DMS79 (cell line): Measurements from ENCODE around the gene NUP188.

ENCODE experiments used
- DNase-seq: peaks from one replicate; lab custom pipeline; 2025; lab: John Stamatoyannopoulos, UW

The NUP188 gene

DNA sequence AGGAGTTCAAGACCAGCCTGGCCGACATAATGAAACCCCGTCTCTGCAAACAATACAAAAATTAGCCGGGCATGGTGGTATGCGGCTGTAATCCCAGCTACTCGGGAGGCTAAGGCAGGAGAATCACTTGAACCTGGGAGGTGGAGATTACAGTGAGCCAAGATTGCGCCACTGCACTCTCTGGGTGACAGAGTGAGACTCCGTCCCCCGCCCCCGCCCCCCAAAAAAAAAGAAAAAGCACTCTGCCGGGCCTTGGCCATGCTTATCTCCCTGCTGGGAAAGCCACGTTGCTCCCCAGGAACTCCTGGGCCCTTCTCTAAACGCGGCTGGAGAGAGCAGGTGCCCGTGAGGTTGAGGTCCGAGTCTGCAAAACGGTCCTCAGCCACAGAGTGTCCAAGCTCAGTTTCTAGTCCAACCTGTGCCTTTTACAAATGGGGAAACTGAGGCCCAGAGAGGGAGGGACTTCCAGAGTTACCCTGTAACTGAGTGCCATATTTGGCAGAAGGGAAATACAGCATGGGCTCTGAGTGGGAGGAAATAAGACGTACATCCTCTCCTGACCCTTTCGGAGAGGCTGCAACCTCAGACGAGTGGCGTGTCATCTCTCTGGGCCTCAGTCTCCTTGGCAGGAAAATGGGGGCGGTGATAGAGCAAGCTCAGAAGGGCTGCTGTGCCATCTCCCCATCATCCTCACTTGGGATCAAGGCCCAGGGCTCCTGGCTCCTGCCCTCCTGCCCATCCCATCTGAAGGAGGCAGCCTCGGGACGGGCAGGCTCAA is 33.3 kb upstream of the NUP188 start:
- no peak for DNase-seq

DNA sequence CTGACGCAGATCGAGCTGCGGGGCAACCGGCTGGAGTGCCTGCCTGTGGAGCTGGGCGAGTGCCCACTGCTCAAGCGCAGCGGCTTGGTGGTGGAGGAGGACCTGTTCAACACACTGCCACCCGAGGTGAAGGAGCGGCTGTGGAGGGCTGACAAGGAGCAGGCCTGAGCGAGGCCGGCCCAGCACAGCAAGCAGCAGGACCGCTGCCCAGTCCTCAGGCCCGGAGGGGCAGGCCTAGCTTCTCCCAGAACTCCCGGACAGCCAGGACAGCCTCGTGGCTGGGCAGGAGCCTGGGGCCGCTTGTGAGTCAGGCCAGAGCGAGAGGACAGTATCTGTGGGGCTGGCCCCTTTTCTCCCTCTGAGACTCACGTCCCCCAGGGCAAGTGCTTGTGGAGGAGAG is 31.3 kb upstream of the NUP188 start:
- DNase-seq = no peak

DNA sequence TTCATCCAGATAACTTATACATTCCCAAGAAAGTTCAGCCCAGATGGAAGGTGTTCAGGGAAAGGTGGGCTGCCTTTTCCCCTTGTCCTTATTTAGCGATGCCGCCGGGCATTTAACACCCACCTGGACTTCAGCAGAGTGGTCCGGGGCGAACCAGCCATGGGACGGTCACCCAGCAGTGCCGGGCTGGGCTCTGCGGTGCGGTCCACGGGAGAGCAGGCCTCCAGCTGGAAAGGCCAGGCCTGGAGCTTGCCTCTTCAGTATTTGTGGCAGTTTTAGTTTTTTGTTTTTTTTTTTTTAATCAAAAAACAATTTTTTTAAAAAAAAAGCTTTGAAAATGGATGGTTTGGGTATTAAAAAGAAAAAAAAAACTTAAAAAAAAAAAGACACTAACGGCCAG is 30.8 kb upstream of the NUP188 start:
- DNase-seq = no peak

DNA sequence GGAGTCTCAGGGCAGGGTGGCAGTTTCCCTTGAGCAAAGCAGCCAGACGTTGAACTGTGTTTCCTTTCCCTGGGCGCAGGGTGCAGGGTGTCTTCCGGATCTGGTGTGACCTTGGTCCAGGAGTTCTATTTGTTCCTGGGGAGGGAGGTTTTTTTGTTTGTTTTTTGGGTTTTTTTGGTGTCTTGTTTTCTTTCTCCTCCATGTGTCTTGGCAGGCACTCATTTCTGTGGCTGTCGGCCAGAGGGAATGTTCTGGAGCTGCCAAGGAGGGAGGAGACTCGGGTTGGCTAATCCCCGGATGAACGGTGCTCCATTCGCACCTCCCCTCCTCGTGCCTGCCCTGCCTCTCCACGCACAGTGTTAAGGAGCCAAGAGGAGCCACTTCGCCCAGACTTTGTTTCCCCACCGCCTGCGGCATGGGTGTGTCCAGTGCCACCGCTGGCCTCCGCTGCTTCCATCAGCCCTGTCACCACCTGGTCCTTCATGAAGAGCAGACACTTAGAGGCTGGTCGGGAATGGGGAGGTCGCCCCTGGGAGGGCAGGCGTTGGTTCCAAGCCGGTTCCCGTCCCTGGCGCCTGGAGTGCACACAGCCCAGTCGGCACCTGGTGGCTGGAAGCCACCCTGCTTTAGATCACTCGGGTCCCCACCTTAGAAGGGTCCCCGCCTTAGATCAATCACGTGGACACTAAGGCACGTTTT is 30.2 kb upstream of the NUP188 start:
- no peak for DNase-seq

DNA sequence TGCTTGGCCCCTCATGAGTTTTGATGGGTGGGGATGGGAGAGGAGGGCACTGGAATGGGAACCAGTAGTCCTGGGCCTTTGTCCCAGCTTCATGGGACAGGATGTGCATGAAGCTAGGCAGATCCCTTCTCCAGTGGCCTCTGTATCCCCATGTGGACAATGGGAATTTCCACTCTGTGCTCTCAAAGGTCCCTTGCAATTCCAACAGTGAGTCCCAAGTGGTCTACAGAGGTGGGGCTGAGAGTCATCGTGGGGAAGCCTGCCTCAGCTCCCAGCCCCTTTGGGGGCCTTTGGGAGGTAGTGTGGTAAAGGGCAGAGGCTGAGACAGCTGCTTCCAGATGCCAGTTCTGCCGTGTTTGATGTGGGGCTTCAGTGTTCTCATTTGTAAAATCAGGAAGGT is 28.6 kb upstream of the NUP188 start:
- no peak for DNase-seq

DNA sequence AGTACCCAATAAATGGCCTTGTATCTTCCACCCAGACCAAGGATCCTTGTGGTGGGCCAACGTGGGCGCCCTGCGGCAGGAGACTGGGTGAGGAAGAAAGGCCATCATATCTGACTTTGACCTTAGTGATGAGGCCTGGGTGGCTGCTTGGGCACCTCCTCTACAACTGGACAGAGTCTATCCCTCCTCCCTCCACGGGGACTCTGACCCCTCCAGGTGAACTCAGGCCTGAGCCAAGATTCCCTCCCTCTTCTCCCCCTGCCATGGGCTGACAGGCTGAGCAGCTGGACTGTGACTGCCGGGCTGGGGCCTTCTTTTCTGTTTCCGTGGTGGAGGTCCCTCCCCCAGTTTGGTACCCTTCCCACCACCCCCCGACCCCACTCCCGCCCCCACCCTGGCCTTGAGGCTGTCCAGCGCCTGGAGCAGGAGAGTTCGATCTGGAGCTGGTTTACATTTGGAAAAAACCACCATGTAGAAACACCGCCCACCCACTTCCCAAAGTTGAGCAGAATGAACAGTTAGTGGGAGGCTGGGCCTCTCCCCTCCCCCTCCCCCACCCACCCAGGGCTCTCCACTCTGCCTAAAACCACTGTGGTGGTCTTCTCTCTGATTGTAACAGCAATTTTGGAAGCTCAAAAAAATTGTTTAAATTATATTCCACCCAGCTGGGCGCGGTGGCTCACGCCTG is 28.0 kb upstream of the NUP188 start:
- no peak for DNase-seq

DNA sequence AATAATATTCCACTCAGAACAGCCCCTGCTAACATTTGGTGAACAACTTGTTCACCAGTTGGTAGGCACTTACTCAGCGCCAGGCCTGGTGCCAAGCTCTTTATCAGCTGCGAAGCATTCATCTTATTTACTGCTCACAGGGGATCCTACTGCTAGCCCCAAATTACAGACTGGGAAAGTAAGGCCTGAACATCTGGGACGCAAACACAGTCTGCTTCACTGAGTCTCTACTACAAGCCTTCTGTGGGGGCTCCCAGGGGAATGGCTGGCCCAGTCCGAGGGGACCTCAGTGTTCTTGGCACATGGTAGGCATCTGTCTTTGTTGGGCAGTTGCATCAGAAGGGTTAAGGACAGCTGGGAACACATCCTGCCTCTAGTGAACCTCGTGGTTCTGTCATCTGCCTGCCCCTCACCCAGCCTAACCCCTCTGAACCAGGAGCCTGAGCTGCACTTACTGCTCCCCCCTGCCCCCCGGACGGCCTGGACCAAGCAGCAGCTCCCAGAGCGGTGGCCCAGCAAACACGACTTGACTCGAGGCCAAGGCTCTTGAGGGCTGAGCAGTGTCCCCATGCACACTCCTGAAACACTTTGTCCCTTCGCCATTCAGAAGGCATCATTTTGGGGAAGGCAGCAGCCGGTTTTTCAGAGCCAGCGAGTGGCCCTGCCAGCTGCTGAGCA is 27.0 kb upstream of the NUP188 start, which contains the start of gene PHYHD1:
PHYHD1 (plus strand) TSS at position 602 of the 678 bp plus-strand sequence. CDS start 1,342 bp downstream, outside the sequence.
- no peak for DNase-seq

DNA sequence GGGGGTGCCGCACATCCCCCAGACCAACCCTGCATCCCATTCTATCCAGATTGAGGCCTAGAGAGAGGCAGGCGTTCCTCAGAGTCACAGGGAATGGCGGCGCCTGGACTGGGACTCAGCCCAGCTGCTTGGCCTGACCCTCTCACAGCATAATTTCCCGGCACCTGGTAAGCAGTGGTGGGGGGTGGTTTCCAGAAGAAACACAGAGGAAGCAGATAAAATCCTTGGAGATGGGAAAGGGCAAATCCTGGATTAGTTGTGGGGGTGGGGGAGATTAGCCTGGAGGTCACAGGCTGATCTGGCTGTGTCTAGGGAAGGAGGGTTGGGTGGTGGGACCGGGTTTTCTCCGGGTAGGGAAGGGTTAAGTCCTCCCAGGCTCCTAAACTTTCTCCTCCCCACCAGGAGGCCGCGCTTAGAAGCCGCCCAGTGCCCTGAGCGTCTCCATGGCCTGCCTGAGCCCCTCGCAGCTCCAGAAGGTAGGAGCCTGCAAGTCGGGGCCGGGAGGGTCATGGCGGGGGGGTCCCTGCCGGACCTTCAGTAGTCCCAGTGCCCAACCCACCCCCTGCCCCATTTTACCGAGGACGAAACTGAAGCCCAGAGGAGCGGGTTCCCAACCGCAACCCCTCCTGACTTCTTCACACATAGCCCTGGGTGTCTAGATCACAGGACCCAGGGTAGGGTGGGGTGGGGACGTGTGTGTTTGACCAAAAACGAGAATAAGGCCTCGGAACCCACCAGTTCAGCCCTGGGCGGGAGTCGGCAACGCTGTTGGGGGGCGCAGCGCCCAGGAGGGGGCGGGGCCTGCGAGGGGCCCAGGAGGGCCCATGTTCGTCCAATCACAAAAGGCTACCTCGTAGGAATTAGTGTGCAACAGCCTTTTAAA is 25.4 kb upstream of the NUP188 start:
- no peak for DNase-seq

DNA sequence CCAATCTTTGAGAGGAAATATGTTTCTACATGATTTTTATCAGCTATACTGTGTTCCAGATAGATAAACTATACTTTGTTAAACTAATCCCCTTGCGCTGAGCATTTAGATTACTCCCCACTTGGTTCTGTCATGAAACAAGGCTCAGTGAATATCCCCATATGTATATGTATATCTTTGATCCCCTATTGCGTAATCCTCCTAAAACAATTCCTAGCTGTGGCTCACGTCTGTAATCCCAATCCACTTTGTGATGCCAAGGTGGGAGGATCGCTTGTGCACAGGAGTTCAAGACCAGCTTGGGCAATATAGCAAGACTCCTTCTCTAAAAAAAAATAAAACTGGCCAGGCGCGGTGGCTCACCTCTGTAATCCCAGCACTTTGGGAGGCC is 24.0 kb upstream of the NUP188 start:
- DNase-seq = no peak

DNA sequence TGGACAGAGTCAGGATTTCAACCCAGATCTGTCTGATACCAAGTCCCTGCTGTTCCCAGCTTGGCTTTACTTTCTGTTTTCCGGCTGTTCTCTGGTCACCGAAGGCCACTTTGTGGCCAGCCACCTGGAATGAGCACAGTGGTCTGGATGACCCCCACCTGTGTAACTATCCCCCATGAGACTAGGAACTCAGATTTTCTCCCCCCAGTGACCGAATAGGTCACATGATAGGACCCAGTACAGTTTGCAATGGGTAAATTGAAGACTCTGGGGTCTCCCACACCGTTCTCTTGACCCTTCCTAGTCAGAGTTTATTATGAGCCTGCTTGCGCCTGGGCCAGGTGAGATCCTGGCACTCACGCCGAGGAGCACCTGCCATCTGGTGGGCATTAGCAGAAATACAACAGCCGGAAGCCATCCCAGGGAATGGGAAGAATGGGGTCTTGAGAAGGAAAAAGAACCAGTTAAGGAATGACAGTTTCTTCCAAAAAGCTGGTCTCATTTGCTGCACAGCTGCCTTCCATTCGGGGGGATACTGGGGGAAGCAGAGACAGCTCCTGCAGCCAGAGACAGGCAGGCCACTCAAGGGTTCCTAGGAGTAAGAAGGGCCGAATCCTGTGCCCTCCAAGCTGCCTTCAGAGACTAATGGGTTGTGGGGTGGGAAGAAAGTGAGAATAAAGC is 19.6 kb upstream of the NUP188 start:
- peak; percentile 34 for DNase-seq

DNA sequence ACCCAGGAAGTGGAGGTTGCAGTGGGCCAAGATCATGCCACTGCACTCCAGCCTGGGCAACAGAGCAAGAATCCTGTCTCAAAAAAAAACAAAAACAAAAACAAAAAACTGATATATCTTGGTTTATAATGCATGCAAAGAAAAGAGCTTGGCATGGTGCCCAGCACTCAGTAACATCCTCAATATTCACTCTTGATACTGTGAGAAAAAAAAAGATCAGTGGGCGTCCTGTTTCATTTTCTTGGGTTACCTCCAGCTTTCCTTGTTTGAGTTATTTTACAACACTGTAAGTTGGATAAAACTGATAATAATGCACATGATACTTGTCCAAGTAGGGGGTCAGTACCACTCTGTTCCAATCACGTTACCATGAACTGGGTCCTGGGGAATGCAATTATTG is 18.9 kb upstream of the NUP188 start:
- DNase-seq = no peak

DNA sequence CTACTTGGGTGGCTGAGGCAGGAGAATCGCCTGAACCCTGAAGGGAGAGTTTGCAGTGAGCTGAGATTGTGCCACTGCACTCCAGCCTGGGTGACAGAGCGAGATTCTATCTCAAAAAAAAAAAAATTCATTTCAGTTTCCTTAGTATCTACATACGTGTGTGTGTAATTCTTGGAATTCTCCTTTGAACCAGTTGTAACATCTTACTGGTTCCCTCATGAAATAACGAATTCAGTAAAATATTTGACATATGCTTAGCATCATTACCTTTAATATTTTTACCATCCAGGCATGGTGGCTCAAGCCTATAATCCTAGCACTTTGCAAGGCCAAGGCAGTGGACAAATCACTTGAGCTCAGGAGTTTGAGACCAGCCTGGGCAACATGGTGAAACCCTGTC is 17.9 kb upstream of the NUP188 start:
- DNase-seq = no peak

DNA sequence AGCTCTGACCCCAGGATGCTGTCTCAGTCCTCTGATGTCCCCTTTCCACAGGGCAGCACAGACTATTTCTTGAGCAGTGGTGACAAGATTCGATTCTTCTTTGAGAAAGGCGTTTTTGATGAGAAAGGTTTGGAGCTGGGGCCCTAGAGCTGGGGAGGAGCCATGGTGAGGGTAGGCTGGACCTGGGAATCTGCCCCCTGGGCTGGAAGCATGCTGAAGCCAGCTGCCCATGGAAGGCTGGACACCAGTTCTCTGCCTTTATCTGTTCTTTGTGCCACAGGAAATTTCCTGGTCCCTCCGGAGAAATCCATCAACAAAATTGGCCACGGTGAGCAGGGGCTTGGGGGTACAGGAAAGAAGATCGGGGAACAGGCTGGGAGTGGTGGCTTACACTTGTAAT is 13.8 kb upstream of the NUP188 start:
- no peak for DNase-seq

DNA sequence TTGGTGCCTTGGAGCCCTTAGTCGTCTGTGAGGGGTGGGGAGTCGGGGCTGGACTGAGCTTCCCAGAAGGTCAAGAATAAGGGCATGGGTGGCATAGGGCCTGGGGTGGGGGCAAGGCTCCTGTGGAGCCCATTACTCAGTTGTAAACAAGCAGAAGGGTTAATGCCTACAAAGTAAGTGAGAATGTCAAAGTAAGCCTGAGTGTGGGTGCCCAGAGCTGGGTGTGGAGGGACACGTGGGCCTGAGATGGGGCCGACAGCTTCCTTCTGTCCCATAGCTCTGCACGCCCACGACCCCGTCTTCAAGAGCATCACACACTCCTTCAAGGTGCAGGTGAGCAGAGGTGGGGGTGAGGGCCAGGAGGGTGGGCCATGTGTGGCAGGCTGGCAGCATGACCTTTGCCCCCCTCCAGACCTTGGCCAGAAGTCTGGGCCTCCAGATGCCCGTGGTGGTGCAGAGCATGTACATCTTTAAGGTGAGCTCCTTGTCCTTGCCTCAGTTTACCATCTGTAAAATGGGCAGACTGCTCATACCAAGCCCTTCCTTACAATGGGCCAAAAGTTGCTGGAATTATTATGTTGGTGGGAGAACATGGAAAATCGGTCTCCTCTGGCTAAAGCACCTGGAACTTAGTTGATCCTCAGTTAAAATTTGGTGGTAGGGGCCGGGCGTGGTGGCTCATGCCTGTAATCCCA is 11.2 kb upstream of the NUP188 start:
- no peak for DNase-seq

DNA sequence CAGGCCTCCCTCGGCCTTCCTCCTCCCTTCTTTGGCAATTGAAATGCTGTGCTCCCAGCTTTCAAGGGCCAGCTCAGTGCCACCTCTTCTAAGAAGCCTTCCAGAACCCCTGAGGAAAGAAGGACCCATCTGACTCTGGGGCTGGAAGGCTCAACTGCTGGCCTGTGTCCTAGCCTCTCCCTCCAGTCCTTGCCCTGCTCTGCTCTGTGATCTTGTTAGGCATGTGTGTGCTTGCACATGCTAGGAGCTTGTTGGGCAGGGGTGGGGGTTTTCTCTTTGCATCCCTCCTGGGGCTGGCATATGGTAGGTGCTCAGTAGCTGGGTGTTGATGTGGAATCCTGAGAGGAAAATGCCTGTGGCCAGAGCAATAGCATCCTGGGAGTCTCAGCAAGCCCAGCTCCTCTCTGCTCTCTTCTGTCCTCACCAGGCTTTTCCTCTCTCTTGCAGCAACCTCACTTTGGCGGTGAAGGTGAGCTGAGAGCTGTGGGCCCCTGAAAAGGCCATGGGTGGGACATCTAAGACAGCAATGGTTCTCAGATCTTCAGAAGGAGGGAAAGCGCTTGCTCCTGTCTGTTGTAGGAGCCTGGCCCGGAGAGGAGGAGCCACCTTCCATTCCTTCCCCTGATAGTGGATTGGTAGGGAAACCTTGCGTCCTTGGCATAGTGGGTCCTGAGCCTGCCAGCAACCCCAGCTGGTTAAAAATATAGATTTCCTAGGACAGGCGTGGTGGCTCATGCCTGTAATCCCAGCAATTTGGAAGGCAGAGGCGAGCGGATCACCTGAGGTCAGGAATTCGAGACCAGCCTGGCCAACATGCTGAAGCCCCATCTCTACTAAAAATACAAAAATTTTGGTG is 10.0 kb upstream of the NUP188 start:
- no peak for DNase-seq

DNA sequence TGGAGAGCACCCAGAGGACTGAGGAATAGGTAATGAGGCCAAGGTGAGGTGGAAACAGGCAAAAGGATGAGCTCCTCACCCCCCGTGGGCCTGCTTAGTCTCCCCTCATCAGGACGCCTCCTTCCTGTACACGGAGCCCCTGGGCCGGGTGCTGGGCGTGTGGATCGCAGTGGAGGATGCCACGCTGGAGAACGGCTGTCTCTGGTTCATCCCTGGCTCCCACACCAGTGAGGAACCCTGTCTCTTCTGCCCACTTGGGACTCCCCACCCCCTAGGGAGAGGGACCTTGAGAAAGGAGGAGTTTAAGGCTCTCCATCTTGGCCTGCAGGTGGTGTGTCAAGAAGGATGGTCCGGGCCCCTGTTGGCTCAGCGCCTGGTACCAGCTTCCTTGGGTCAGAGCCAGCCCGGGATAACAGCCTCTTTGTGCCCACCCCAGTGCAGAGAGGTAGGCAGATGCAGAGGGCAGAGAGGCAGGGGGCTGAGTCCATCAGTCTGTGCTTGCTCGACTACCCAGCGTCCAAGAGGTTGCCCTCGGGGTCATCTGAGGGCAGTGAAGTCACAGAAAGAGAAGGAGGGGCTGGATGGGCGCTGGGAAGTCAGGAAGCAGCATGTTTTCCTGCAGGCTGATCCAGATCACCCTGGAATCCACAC is 7.1 kb upstream of the NUP188 start:
- DNase-seq = no peak

DNA sequence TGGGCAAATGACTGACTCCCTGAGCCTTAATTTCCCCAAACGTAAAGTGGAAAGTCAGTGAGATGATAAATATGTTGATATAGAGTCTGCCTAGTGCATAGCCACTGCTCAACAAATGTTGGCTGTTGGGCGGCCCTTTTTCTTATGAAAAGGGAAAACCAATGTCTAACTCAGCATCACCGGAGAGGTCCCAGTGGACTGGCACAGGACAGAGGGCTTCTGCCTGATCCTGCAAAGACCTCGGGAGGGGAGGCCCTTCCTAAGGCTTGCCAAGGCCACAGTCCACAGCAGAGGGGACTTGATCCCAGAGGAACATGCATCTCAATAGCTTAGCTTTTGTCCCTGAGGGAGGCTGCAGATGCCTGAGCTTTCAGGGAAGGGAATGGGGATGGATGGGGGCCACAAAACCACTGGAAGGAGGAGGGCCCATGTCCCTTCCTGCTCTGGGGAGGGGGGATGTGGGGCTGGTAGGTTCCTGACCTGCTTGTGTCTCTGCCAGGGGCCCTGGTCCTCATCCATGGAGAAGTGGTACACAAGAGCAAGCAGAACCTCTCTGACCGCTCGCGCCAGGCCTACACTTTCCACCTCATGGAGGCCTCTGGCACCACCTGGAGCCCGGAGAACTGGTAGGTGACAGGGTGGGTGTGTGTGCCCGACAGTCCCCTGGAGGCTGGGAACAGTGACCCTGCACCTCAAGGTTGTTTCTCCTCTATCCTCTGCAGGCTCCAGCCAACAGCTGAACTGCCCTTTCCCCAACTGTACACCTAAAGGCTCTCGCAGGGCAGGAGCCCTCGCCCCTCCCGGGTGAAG is 6.3 kb upstream of the NUP188 start:
- DNase-seq = no peak
